Endothelial cell of umbilical vein (primary cell): ENCODE results near the gene KCNQ5. TPM values are rescaled to one million over a fixed set of nuclear protein-coding genes. Genes with fewer than 3 reads are reported as not detected.

Source experiments
- BruUV-seq: library from RNA; stranded (reverse); fragments of 400-500 nt; replicated peaks from 2 replicates; lab custom pipeline; 2021; lab: Mats Ljungman, UMichigan
- CTCF ChIA-PET: fragments of 300-600, 350-600 bp; sonication (Branson Sonifier 250); formaldehyde crosslinking; loops from one replicate; lab custom pipeline; 2021; ENCODE audit warnings: antibody characterized with exemption, inconsistent platforms; lab: Charles Lee
- POLR2A ChIA-PET: fragments of 300-600, 350-600 bp; sonication (Branson Sonifier 250); formaldehyde crosslinking; loops from one replicate; lab custom pipeline; 2021; ENCODE audit warnings: antibody characterized with exemption, inconsistent platforms; lab: Charles Lee
- DNase-seq: peaks from one replicate; pipeline ENCODE4 v3.0.0-alpha.2; 2011; ENCODE audit warnings: low read depth, low spot score
- FAIRE-seq: peaks from 2 replicates; lab custom pipeline; 2011; peaks lifted over from hg19 to GRCh38; lab: Jason Lieb, UNC
- H2AFZ ChIP-seq: 2 replicates; pipeline ENCODE4 v1.6.0; 2012; ENCODE audit warnings: low read depth, low read length, control low read depth, inconsistent platforms
- H3K27ac ChIP-seq: 2 replicates; pipeline ENCODE4 v1.5.1; 2011; ENCODE audit warnings: low read depth, mild to moderate bottlenecking, control low read depth, low read length, moderate library complexity; ENCODE audit not compliant: insufficient read depth
- H3K27me3 ChIP-seq, 2 experiments: 2 replicates each; pipeline versions ENCODE4 v1.6.0 to v1.6.1; 2011; ENCODE audit warnings: low read length in 2 of 2, mixed read lengths in 1 of 2; ENCODE audit not compliant: control insufficient read depth in 2 of 2, insufficient read depth in 2 of 2
- H3K36me3 ChIP-seq, 2 experiments: 2 replicates in 1 of 2; 3 replicates in 1 of 2; pipeline ENCODE4 v1.5.1; 2011; ENCODE audit warnings: low read length in 2 of 2, mild to moderate bottlenecking in 1 of 2, moderate library complexity in 1 of 2; ENCODE audit not compliant: control insufficient read depth in 2 of 2, insufficient read depth in 2 of 2; ENCODE audit errors: extremely low read depth in 1 of 2
- H3K4me1 ChIP-seq: 3 replicates; pipeline ENCODE4 v1.5.1; 2011; ENCODE audit warnings: mild to moderate bottlenecking, low read length; ENCODE audit not compliant: control insufficient read depth, insufficient read depth; ENCODE audit errors: extremely low read depth
- H3K4me2 ChIP-seq: 2 replicates; pipeline ENCODE4 v1.6.1; 2011; ENCODE audit warnings: low read length, control low read depth, mixed read lengths; ENCODE audit not compliant: insufficient read depth
- H3K4me3 ChIP-seq, 3 experiments: fragments of 200-600 bp in 1 of 3; sonication (generic), shearing (Covaris generic) in 1 of 3; replicated peaks in 1 of 3; 2 replicates each; pipeline ENCODE4 v1.5.1; 2011 to 2016; ENCODE audit warnings: control low read depth in 3 of 3, low read length in 3 of 3, mild to moderate bottlenecking in 2 of 3, inconsistent platforms in 1 of 3, low read depth in 1 of 3, moderate library complexity in 1 of 3; ENCODE audit not compliant: insufficient read depth in 1 of 3
- H3K79me2 ChIP-seq: 2 replicates; pipeline ENCODE4 v1.6.0; 2012; ENCODE audit warnings: low read length, inconsistent platforms; ENCODE audit not compliant: control insufficient read depth, insufficient read depth
- H3K9ac ChIP-seq: replicated peaks from 2 replicates; pipeline ENCODE3; 2011; ENCODE audit warnings: low read length, control low read depth; ENCODE audit not compliant: insufficient read depth; ENCODE audit errors: extremely low read depth
- H3K9me1 ChIP-seq: replicated peaks from 3 replicates; pipeline ENCODE4 v1.6.0; 2011; ENCODE audit warnings: mild to moderate bottlenecking, low read length; ENCODE audit not compliant: control insufficient read depth, insufficient read depth; ENCODE audit errors: extremely low read depth
- H3K9me3 ChIP-seq: replicated peaks from 2 replicates; pipeline ENCODE4 v1.5.1; 2012; ENCODE audit warnings: low read length, inconsistent platforms; ENCODE audit not compliant: control insufficient read depth, insufficient read depth
- H4K20me1 ChIP-seq: replicated peaks from 2 replicates; pipeline ENCODE3; 2011; ENCODE audit warnings: mild to moderate bottlenecking, low read length; ENCODE audit not compliant: control insufficient read depth, insufficient read depth; ENCODE audit errors: extremely low read depth
- EZH2 ChIP-seq: IDR thresholded peaks from 2 replicates; pipeline ENCODE4 v1.6.1; 2012; ENCODE audit warnings: borderline replicate concordance, low read depth, mild to moderate bottlenecking, moderate library complexity, low read length, inconsistent platforms; ENCODE audit not compliant: severe bottlenecking
- FOS ChIP-seq: IDR thresholded peaks from 2 replicates; pipeline ENCODE4 v1.6.1; 2011; ENCODE audit warnings: mild to moderate bottlenecking, low read length, moderate library complexity, borderline replicate concordance; ENCODE audit not compliant: insufficient read depth
- GATA2 ChIP-seq: IDR thresholded peaks from 2 replicates; pipeline ENCODE4 v1.7.0; 2011; ENCODE audit warnings: low read depth, mild to moderate bottlenecking, moderate library complexity, mixed read lengths, low read length; ENCODE audit not compliant: insufficient read length, insufficient read depth
- JUN ChIP-seq: IDR thresholded peaks from 2 replicates; pipeline ENCODE4 v1.6.1; 2011; ENCODE audit warnings: borderline replicate concordance, low read depth; ENCODE audit not compliant: insufficient read length, insufficient read depth
- MYC ChIP-seq: IDR thresholded peaks from one replicate; pipeline ENCODE4 v1.6.1; 2011; ENCODE audit warnings: mild to moderate bottlenecking, low read depth, low read length
- POLR2A ChIP-seq: IDR thresholded peaks from 2 replicates; pipeline ENCODE4 v1.6.1; 2012; ENCODE audit warnings: low read depth, mild to moderate bottlenecking, control low read depth, low read length
- POLR2AphosphoS5 ChIP-seq: IDR thresholded peaks from 2 replicates; pipeline ENCODE4 v1.6.1; 2012; ENCODE audit warnings: low read depth, mild to moderate bottlenecking, control low read depth, low read length, moderate library complexity; ENCODE audit not compliant: insufficient read depth
- dilution Hi-C: fragments of 300-500 bp; cut with MboI; formaldehyde crosslinking; loops from one replicate; pipeline ENCODE4 v1.15.0; 2019; ENCODE audit warnings: low sequenced_read_pairs; ENCODE audit not compliant: extremely low pct_ligation_motif_present
- intact Hi-C: fragments of 100-400 bp; cut with micrococcal nuclease; formaldehyde crosslinking; loops from one replicate; pipeline ENCODE4 v1.10.0; 2022
- polyA plus RNA-seq, 4 experiments: library from polyadenylated mRNA; depleted of rRNA in 3 of 4; stranded (reverse) in 3 of 4; unstranded in 1 of 4; fragments of >200 nt; gene quantifications; 2 replicates each; pipeline versions ENCODE4 v1.2.1 to v1.2.3, GENCODE V29; 2011 to 2012; ENCODE audit warnings: missing spikeins in 1 of 4
- total RNA-seq: library from RNA; stranded (reverse); gene quantifications from 2 replicates; pipeline ENCODE4 v1.2.3, GENCODE V29; 2021
- TF ChIP-seq, protein P1 (sequence below), 2 donors: IDR thresholded peaks; 1 replicate in 1 of 2; 2 replicates in 1 of 2; pipeline ENCODE4 v1.5.1; 2011; ENCODE audit warnings: low read length in 2 of 2, mild to moderate bottlenecking in 2 of 2, moderate library complexity in 2 of 2, control low read depth in 1 of 2, inconsistent platforms in 1 of 2, low read depth in 1 of 2; ENCODE audit not compliant: insufficient read depth in 1 of 2; ENCODE audit errors: extremely low read depth in 1 of 2
- TF ChIP-seq, protein P2 (sequence below): IDR thresholded peaks from 2 replicates; pipeline ENCODE4 v1.6.1; 2011; ENCODE audit not compliant: insufficient read depth, insufficient read length

The KCNQ5 gene
- total and polyA plus RNA-seq, 2 donors (not counting 3 experiments of a cell fraction or from before 2014, with no cell fraction given): 0.22 TPM; not detected in 1

DNA sequence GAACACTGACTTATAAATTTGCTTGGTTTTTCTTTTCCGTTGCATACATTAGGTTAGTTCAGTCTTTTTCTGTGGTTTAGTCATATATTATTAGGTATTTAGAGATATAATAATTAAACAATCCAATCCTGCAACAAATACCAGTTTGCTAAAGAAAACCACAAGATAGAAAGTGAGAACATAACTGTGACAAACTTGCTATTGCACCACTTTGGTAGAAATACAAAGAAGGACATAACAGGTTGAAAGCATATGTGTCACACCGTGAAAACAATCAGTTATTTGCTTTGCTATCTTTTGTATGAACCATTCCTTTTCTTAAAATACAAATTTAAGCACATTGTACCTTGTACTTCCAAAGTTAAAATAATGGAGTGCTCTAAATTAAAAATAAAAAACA lies 42.0 kb upstream of the KCNQ5 start:
- DNase-seq: no peak
- H3K79me2 ChIP-seq: no peaks in the 10 kb centered on the region
- ChIA-PET POLR2A (no interaction called here), CTCF (interaction anchor here (0.9 to 1.7 kb wide), 4 partner anchors 9 to 551 kb away, joined by 3 to 6 read pairs (median 5); no protein-coding TSS in a partner anchor)
- no peak overlapping the region for H3K4me2 ChIP-seq
- no peak overlapping the region for H3K9ac ChIP-seq
- BruUV-seq: no TSS peak
- dilution Hi-C loops (no loop called here), intact Hi-C loops (no loop called here)
- H3K36me3 ChIP-seq: no peaks in the 10 kb centered on the region
- H3K9me3 ChIP-seq: no peaks in the 10 kb centered on the region
- no peaks in the 10 kb centered on the region for H3K4me1 ChIP-seq
- no peak for FAIRE-seq
- TF ChIP-seq, protein P1, sequence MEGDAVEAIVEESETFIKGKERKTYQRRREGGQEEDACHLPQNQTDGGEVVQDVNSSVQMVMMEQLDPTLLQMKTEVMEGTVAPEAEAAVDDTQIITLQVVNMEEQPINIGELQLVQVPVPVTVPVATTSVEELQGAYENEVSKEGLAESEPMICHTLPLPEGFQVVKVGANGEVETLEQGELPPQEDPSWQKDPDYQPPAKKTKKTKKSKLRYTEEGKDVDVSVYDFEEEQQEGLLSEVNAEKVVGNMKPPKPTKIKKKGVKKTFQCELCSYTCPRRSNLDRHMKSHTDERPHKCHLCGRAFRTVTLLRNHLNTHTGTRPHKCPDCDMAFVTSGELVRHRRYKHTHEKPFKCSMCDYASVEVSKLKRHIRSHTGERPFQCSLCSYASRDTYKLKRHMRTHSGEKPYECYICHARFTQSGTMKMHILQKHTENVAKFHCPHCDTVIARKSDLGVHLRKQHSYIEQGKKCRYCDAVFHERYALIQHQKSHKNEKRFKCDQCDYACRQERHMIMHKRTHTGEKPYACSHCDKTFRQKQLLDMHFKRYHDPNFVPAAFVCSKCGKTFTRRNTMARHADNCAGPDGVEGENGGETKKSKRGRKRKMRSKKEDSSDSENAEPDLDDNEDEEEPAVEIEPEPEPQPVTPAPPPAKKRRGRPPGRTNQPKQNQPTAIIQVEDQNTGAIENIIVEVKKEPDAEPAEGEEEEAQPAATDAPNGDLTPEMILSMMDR (IDR thresholded peaks at IDR 0.05; ENCODE audit: extremely low read depth in 1 of 2, insufficient read depth in 1 of 2, low read depth in 1 of 2, low read length in 2 of 2): no peak
- TF ChIP-seq POLR2AphosphoS5 (no peak), FOS (no peak), POLR2A (no peak), JUN (no peak), MYC (no peak), EZH2 (no peak), GATA2 (no peak)
- TF ChIP-seq, protein P2, sequence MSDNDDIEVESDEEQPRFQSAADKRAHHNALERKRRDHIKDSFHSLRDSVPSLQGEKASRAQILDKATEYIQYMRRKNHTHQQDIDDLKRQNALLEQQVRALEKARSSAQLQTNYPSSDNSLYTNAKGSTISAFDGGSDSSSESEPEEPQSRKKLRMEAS: no peak
- no peak overlapping the region for H2AFZ ChIP-seq
- no peaks in the 10 kb centered on the region for H3K27me3 ChIP-seq
- no peak overlapping the region for H3K27ac ChIP-seq
- H3K9me1 ChIP-seq: no peaks in the 10 kb centered on the region
- H4K20me1 ChIP-seq: no peaks in the 10 kb centered on the region
- no peak overlapping the region for H3K4me3 ChIP-seq
